ENCODE measurements around the gene EIF4A3.
A peak's percentile ranks its signal among the peaks of the same experiment; 100 is the strongest.

The EIF4A3 gene

DNA sequence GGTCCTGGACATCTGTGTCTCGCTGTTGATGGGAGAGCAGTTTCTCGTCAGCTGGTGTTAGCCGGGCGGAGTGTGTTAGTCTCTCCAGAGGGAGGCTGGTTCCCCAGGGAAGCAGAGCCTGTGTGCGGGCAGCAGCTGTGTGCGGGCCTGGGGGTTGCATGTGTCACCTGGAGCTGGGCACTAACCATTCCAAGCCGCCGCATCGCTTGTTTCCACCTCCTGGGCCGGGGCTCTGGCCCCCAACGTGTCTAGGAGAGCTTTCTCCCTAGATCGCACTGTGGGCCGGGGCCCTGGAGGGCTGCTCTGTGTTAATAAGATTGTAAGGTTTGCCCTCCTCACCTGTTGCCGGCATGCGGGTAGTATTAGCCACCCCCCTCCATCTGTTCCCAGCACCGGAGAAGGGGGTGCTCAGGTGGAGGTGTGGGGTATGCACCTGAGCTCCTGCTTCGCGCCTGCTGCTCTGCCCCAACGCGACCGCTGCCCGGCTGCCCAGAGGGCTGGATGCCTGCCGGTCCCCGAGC lies 27.6 kb downstream of the EIF4A3 start:
- no peak overlapping the region for H3K4me3 ChIP-seq (ENCODE audit: low read depth, low read length)
- no peak overlapping the region for H2BK120ac ChIP-seq (ENCODE audit: insufficient read depth, low read length, poor library complexity)
- no peak overlapping the region for H3K23ac ChIP-seq (ENCODE audit: low read length)
- no peak overlapping the region for H3K4ac ChIP-seq (ENCODE audit: low read depth, low read length)
- H4K12ac ChIP-seq (ENCODE audit: low read depth, low read length) = no peak overlapping the region
- H2BK5ac ChIP-seq (ENCODE audit: low read depth, low read length, poor library complexity) = no peak overlapping the region
- no peak overlapping the region for H4K8ac ChIP-seq (ENCODE audit: low read depth, low read length)
- no peak overlapping the region for H3K9ac ChIP-seq (ENCODE audit: low read length)
- H3K27ac ChIP-seq (ENCODE audit: low read depth, low read length) = no peak overlapping the region
- peaks cover 5% of the 10 kb centered on the region in 2 experiments for H3K36me3 ChIP-seq (ENCODE audit: control insufficient read depth in 1 of 2, insufficient read depth in 2 of 2, low read length in 2 of 2)
- no CpG with 5 or more reads among the region's 24 CpGs for WGBS (ENCODE audit: extremely low coverage, insufficient coverage, insufficient read length)
- no peak overlapping the region for H3K4me2 ChIP-seq (ENCODE audit: low read length)
- no peak overlapping the region for H2AK5ac ChIP-seq (ENCODE audit: low read length)
- no peak overlapping the region for H2AFZ ChIP-seq (ENCODE audit: insufficient read depth, low read length, poor library complexity)
- no peak overlapping the region for H3K14ac ChIP-seq (ENCODE audit: low read length)
- H3K4me1 ChIP-seq (ENCODE audit: control insufficient read depth in 1 of 2, insufficient read depth in 2 of 2, low read length in 2 of 2) = peaks cover 8% of the 10 kb centered on the region in 2 experiments
- peak in 1 of 2 donors; percentile 43 for DNase-seq
- H3K79me1 ChIP-seq (ENCODE audit: low read length) = no peaks in the 10 kb centered on the region
- H3K18ac ChIP-seq (ENCODE audit: low read length) = no peak overlapping the region
- H3K9me3 ChIP-seq (ENCODE audit: insufficient read depth, low read depth, low read length) = no peaks in the 10 kb centered on the region
- no peaks in the 10 kb centered on the region for H3K27me3 ChIP-seq (ENCODE audit: insufficient read depth, low read length)
- H2BK12ac ChIP-seq (ENCODE audit: low read length) = no peak overlapping the region
- no peaks in the 10 kb centered on the region for H3K79me2 ChIP-seq (ENCODE audit: control insufficient read depth, insufficient read depth, low read length, poor library complexity)
- no peak overlapping the region for H4K91ac ChIP-seq (ENCODE audit: low read depth, low read length)

DNA sequence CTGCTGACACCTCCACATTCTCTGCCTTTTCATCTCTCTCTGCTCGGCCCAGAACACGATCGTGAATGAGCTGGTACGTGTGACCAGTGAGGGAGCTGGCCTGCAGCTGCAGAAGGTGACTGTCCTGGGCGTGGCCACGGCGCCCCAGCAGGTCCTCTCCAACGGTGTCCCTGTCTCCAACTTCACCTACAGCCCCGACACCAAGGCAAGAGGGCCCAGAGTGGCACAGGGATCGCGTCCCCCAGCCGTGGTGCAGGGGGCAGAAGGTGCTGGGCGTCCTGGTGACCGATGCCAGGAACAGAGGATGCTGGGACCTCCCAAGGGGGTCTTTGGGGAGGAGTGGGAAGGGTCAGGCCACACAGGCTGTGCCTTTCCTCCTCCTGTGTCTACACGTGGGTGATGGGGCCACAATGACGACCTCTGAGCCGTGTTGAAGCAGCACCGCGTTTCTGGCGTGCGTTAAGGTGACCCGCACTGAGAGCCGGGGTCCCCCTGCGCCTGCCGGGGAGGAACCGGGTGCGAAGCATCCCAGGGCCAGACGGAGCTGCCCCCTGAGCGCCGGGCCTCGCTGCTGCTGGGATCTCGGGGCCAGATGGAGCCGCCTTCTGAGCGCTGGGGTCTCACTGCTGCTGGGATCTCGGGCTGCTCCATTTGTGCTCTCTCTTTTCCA lies 28.2 kb downstream of the EIF4A3 start:
- H3K27ac ChIP-seq (ENCODE audit: low read depth, low read length) = no peak overlapping the region
- no CpG with 5 or more reads among the region's 35 CpGs for WGBS (ENCODE audit: extremely low coverage, insufficient coverage, insufficient read length)
- H2BK5ac ChIP-seq (ENCODE audit: low read depth, low read length, poor library complexity) = no peak overlapping the region

DNA sequence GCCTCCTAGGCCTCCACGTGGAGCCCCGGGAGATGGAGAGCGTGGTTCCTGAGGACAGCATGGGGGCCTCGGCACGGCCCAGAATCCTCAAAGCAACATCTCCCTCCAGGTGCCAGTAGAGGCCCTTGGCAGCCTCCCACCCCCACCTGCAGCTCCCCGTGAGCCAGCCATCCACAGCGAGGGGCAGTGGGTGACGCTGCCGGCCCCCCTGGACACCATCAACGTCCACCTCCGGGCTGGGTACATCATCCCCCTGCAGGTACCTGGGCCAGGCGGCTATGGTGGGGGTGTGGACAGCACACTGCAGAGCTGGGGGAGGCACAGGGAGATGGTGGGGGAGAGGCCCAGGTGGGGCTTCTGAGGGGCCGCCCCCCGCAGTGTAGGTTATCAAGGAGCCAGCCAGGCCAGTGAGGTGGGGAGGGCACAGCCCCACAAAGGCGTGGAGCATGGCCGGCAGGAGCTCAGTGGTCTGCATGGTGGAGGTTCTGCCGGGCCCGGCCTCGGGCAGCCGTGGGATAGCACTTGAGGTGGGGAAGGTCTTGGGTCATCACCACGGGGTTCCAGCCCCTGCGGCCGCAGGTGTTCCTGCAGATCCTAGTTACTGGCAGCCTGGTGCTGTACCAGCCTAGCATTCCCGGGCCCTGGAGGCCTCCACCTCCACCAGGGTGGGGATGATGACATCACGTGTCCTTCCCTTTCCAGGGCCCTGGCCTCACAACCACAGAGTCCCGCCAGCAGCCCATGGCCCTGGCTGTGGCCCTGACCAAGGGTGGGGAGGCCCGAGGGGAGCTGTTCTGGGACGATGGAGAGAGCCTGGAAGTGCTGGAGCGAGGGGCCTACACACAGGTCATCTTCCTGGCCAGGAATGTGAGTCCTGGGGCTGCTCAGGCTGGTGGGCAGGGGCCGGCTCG lies 29.2 kb downstream of the EIF4A3 start:
- Histone ChIP-seq H4K12ac (ENCODE audit: low read depth, low read length) (no peak overlapping the region), H4K91ac (ENCODE audit: low read depth, low read length) (no peak overlapping the region), H3K4me1 (ENCODE audit: control insufficient read depth in 1 of 2, insufficient read depth in 2 of 2, low read length in 2 of 2) (peaks cover 0 to 12% of the 10 kb centered on the region in 2 experiments), H3K9me3 (ENCODE audit: insufficient read depth, low read depth, low read length) (no peaks in the 10 kb centered on the region), H2BK5ac (ENCODE audit: low read depth, low read length, poor library complexity) (no peak overlapping the region), H4K8ac (ENCODE audit: low read depth, low read length) (no peak overlapping the region), H3K4me2 (ENCODE audit: low read length) (no peak overlapping the region), H2BK120ac (ENCODE audit: insufficient read depth, low read length, poor library complexity) (no peak overlapping the region), H2BK12ac (ENCODE audit: low read length) (no peak overlapping the region), H3K27me3 (ENCODE audit: insufficient read depth, low read length) (no peaks in the 10 kb centered on the region), H3K36me3 (ENCODE audit: control insufficient read depth in 1 of 2, insufficient read depth in 2 of 2, low read length in 2 of 2) (peaks cover 5% of the 10 kb centered on the region in 2 experiments), H3K14ac (ENCODE audit: low read length) (no peak overlapping the region), H3K4me3 (ENCODE audit: low read depth, low read length) (no peak overlapping the region), H3K79me1 (ENCODE audit: low read length) (no peaks in the 10 kb centered on the region), H2AFZ (ENCODE audit: insufficient read depth, low read length, poor library complexity) (no peak overlapping the region), H3K4ac (ENCODE audit: low read depth, low read length) (no peak overlapping the region), H3K79me2 (ENCODE audit: control insufficient read depth, insufficient read depth, low read length, poor library complexity) (no peaks in the 10 kb centered on the region), H3K23ac (ENCODE audit: low read length) (no peak overlapping the region), H2AK5ac (ENCODE audit: low read length) (no peak overlapping the region), H3K27ac (ENCODE audit: low read depth, low read length) (no peak overlapping the region), H3K18ac (ENCODE audit: low read length) (no peak overlapping the region), H3K9ac (ENCODE audit: low read length) (no peak overlapping the region)
- WGBS (ENCODE audit: extremely low coverage, insufficient coverage, insufficient read length) = no CpG with 5 or more reads among the region's 31 CpGs
- peak in 1 of 2 donors; percentile 15 for DNase-seq

More for the DNA sequence above, 28.2 kb downstream of the EIF4A3 start:
- Histone ChIP-seq H3K18ac (ENCODE audit: low read length) (no peak overlapping the region), H3K79me1 (ENCODE audit: low read length) (no peaks in the 10 kb centered on the region), H3K4ac (ENCODE audit: low read depth, low read length) (no peak overlapping the region), H3K9ac (ENCODE audit: low read length) (no peak overlapping the region), H3K4me3 (ENCODE audit: low read depth, low read length) (no peak overlapping the region), H3K23ac (ENCODE audit: low read length) (no peak overlapping the region), H3K14ac (ENCODE audit: low read length) (no peak overlapping the region), H4K91ac (ENCODE audit: low read depth, low read length) (no peak overlapping the region), H3K36me3 (ENCODE audit: control insufficient read depth in 1 of 2, insufficient read depth in 2 of 2, low read length in 2 of 2) (peaks cover 5% of the 10 kb centered on the region in 2 experiments), H2AFZ (ENCODE audit: insufficient read depth, low read length, poor library complexity) (no peak overlapping the region), H2BK12ac (ENCODE audit: low read length) (no peak overlapping the region), H3K4me2 (ENCODE audit: low read length) (no peak overlapping the region), H4K8ac (ENCODE audit: low read depth, low read length) (no peak overlapping the region), H3K4me1 (ENCODE audit: control insufficient read depth in 1 of 2, insufficient read depth in 2 of 2, low read length in 2 of 2) (peaks cover 2 to 6% of the 10 kb centered on the region in 2 experiments), H2AK5ac (ENCODE audit: low read length) (no peak overlapping the region), H4K12ac (ENCODE audit: low read depth, low read length) (no peak overlapping the region), H3K9me3 (ENCODE audit: insufficient read depth, low read depth, low read length) (no peaks in the 10 kb centered on the region), H3K27me3 (ENCODE audit: insufficient read depth, low read length) (no peaks in the 10 kb centered on the region), H2BK120ac (ENCODE audit: insufficient read depth, low read length, poor library complexity) (no peak overlapping the region), H3K79me2 (ENCODE audit: control insufficient read depth, insufficient read depth, low read length, poor library complexity) (no peaks in the 10 kb centered on the region)
- no peak for DNase-seq

DNA sequence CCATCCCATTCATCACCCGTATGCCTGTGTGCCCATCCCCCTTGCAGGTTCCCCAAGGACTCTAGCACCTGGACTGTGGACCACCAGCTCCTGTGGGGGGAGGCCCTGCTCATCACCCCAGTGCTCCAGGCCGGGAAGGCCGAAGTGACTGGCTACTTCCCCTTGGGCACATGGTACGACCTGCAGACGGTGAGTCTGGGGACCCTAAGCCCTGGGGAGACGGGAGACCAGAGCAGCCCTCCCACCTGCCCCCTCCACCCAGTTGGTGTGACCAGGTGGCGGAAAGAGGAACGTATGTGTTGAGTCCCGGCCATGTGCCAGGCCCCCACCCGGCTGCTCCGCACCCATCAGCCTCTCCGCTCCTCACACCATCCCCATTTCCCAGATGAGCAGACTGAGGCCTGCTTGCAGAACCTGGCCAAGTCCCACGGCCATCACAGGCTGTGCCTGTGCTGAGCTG lies 30.0 kb downstream of the EIF4A3 start:
- peak overlapping the region; percentile 21 for H3K18ac ChIP-seq (ENCODE audit: low read length)
- H4K8ac ChIP-seq (ENCODE audit: low read depth, low read length) = no peak overlapping the region
- H3K4me2 ChIP-seq (ENCODE audit: low read length) = no peak overlapping the region
- H3K9ac ChIP-seq (ENCODE audit: low read length) = no peak overlapping the region
- no peak overlapping the region for H2AFZ ChIP-seq (ENCODE audit: insufficient read depth, low read length, poor library complexity)
- H4K12ac ChIP-seq (ENCODE audit: low read depth, low read length) = no peak overlapping the region
- H4K91ac ChIP-seq (ENCODE audit: low read depth, low read length) = no peak overlapping the region
- H3K9me3 ChIP-seq (ENCODE audit: insufficient read depth, low read depth, low read length) = peaks cover 2% of the 10 kb centered on the region
- peaks cover 5 to 8% of the 10 kb centered on the region in 2 experiments for H3K36me3 ChIP-seq (ENCODE audit: control insufficient read depth in 1 of 2, insufficient read depth in 2 of 2, low read length in 2 of 2)
- no peak overlapping the region for H3K4ac ChIP-seq (ENCODE audit: low read depth, low read length)
- no peaks in the 10 kb centered on the region for H3K27me3 ChIP-seq (ENCODE audit: insufficient read depth, low read length)
- H3K23ac ChIP-seq (ENCODE audit: low read length) = no peak overlapping the region
- no CpG with 5 or more reads among the region's 13 CpGs for WGBS (ENCODE audit: extremely low coverage, insufficient coverage, insufficient read length)
- no peak overlapping the region for H2BK12ac ChIP-seq (ENCODE audit: low read length)
- H3K4me3 ChIP-seq (ENCODE audit: low read depth, low read length) = no peak overlapping the region
- H2BK5ac ChIP-seq (ENCODE audit: low read depth, low read length, poor library complexity) = no peak overlapping the region
- no peak overlapping the region for H2AK5ac ChIP-seq (ENCODE audit: low read length)
- H3K79me1 ChIP-seq (ENCODE audit: low read length) = peaks cover 5% of the 10 kb centered on the region
- H3K27ac ChIP-seq (ENCODE audit: low read depth, low read length) = no peak overlapping the region
- H3K4me1 ChIP-seq (ENCODE audit: control insufficient read depth in 1 of 2, insufficient read depth in 2 of 2, low read length in 2 of 2) = peaks cover 5 to 19% of the 10 kb centered on the region in 2 experiments
- H3K79me2 ChIP-seq (ENCODE audit: control insufficient read depth, insufficient read depth, low read length, poor library complexity) = peaks cover 2% of the 10 kb centered on the region
- no peak overlapping the region for H2BK120ac ChIP-seq (ENCODE audit: insufficient read depth, low read length, poor library complexity)
- H3K14ac ChIP-seq (ENCODE audit: low read length) = no peak overlapping the region
- no peak for DNase-seq

Data from trophoblast cell (in vitro differentiated cells and primary cell).